HepG2 (cell line): Measurements from ENCODE around the gene GDF15. TPM values are rescaled to one million over a fixed set of nuclear protein-coding genes. Genes with fewer than 3 reads are reported as not detected.

ENCODE experiments used
- GMEB2 ChIP-seq: IDR thresholded peaks from 2 replicates; pipeline ENCODE4 v1.6.1; 2016; ENCODE audit warnings: missing biosample characterization, missing genetic modification reagents, low read depth
- HCFC1 ChIP-seq: fragments of 150-350 bp; IDR thresholded peaks from 2 replicates; pipeline ENCODE4 v1.6.1; 2014; ENCODE audit warnings: low read depth, low read length
- LBX2 ChIP-seq: sonication (generic); formaldehyde crosslinking; IDR thresholded peaks from 2 replicates; pipeline ENCODE4 v1.5.0; 2020; ENCODE audit warnings: missing genetic modification reagents, mild to moderate bottlenecking, borderline replicate concordance
- RCOR2 ChIP-seq: IDR thresholded peaks from 2 replicates; pipeline ENCODE4 v1.6.1; 2016; ENCODE audit warnings: missing biosample characterization, missing genetic modification reagents
- ZBTB40 ChIP-seq, 2 experiments: fragments of 450-650 bp in 1 of 2; sonication (generic) in 1 of 2; formaldehyde crosslinking in 1 of 2; IDR thresholded peaks; 2 replicates each; pipeline versions ENCODE4 v1.6.1 to v1.8.0; 2016 to 2022; ENCODE audit warnings: antibody characterized with exemption in 1 of 2, mild to moderate bottlenecking in 1 of 2, missing genetic modification reagents in 1 of 2
- ZNF33A ChIP-seq: sonication (generic); formaldehyde crosslinking; IDR thresholded peaks from 2 replicates; pipeline ENCODE4 v1.5.1; 2020; ENCODE audit warnings: missing genetic modification reagents, mild to moderate bottlenecking, moderate library complexity, borderline replicate concordance
- ZNF879 ChIP-seq: sonication (generic); formaldehyde crosslinking; IDR thresholded peaks from 2 replicates; pipeline ENCODE4 v1.8.1; 2023; ENCODE audit warnings: missing genetic modification reagents
- polyA plus RNA-seq, 8 experiments: library from polyadenylated mRNA; depleted of rRNA in 3 of 8; stranded (reverse) in 7 of 8; unstranded in 1 of 8; fragments of >200 nt; fragmentation: Illumina TruSeq in 4 of 8; extraction: Trizol in 4 of 8; gene quantifications; 2 replicates each; pipeline versions ENCODE4 v1.2.1 to v1.2.3, GENCODE V29; 2011 to 2016; ENCODE audit warnings: low read depth in 4 of 8, missing spikeins in 1 of 8, mixed read lengths in 1 of 8; ENCODE audit not compliant: insufficient read depth in 1 of 8
- total RNA-seq, 5 experiments: library from RNA; depleted of rRNA; stranded (reverse); fragments of >200 nt; fragmentation: Illumina TruSeq; extraction: Trizol; gene quantifications; 2 replicates each; pipeline ENCODE4 v1.2.3, GENCODE V29; 2016; ENCODE audit warnings: low read depth in 1 of 5
- TF ChIP-seq, protein P1 (sequence below): sonication (generic); formaldehyde crosslinking; IDR thresholded peaks from 2 replicates; pipeline ENCODE4 v1.4.0; 2020; ENCODE audit warnings: mild to moderate bottlenecking, missing genetic modification reagents

GDF15 gene
- total and polyA plus RNA-seq, 2 of the 13 experiments (the other 11 are each of a cell fraction or from before 2014, with no cell fraction given) = 146 to 422 TPM

DNA sequence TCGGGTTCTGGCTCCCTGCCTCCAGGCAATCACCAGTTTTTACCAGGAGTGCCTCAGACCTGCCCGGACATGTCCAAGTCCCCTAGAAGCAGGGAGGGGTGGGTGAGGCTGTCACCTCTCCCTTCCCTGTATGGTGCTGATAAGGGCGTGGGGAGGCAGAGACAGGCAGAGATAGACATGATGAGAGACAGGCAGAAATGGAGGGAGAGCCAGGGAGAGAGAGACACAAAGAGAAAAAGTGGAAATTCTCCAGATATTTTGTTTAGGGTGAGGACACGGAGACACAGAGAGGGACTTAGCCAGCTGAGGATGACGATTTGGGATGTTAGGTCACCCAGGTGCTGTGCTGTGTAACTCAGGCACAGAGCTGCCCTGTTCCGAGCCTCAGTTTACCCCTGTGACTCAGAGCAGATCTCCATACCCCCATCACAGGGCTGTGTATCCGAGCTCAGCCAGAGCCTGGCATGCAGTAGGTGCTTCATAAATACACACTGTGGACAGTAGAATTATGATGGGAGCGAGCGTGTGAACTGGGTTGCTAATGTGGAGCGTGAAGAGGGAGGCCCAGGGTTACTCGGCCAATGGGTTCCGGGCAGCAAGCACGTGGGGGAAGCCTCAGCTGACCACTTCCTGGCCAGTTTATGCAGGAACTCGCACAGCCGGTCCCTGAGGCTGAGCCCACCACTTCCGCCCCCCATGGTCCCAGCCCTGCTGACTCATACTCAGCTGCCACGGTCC lies 11.9 kb upstream of the GDF15 start (continued):
- TF ChIP-seq ZBTB40 (IDR thresholded peaks at IDR 0.05) = no peak
- no peak for TF ChIP-seq ZBTB40 (CRISPR knock-in tag; IDR thresholded peaks at IDR 0.05)
- TF ChIP-seq ZNF33A (CRISPR knock-in tag) = 0 out of 2 replicates have a peak, but pooled peaks have one; percentile 58
- TF ChIP-seq, protein P1, sequence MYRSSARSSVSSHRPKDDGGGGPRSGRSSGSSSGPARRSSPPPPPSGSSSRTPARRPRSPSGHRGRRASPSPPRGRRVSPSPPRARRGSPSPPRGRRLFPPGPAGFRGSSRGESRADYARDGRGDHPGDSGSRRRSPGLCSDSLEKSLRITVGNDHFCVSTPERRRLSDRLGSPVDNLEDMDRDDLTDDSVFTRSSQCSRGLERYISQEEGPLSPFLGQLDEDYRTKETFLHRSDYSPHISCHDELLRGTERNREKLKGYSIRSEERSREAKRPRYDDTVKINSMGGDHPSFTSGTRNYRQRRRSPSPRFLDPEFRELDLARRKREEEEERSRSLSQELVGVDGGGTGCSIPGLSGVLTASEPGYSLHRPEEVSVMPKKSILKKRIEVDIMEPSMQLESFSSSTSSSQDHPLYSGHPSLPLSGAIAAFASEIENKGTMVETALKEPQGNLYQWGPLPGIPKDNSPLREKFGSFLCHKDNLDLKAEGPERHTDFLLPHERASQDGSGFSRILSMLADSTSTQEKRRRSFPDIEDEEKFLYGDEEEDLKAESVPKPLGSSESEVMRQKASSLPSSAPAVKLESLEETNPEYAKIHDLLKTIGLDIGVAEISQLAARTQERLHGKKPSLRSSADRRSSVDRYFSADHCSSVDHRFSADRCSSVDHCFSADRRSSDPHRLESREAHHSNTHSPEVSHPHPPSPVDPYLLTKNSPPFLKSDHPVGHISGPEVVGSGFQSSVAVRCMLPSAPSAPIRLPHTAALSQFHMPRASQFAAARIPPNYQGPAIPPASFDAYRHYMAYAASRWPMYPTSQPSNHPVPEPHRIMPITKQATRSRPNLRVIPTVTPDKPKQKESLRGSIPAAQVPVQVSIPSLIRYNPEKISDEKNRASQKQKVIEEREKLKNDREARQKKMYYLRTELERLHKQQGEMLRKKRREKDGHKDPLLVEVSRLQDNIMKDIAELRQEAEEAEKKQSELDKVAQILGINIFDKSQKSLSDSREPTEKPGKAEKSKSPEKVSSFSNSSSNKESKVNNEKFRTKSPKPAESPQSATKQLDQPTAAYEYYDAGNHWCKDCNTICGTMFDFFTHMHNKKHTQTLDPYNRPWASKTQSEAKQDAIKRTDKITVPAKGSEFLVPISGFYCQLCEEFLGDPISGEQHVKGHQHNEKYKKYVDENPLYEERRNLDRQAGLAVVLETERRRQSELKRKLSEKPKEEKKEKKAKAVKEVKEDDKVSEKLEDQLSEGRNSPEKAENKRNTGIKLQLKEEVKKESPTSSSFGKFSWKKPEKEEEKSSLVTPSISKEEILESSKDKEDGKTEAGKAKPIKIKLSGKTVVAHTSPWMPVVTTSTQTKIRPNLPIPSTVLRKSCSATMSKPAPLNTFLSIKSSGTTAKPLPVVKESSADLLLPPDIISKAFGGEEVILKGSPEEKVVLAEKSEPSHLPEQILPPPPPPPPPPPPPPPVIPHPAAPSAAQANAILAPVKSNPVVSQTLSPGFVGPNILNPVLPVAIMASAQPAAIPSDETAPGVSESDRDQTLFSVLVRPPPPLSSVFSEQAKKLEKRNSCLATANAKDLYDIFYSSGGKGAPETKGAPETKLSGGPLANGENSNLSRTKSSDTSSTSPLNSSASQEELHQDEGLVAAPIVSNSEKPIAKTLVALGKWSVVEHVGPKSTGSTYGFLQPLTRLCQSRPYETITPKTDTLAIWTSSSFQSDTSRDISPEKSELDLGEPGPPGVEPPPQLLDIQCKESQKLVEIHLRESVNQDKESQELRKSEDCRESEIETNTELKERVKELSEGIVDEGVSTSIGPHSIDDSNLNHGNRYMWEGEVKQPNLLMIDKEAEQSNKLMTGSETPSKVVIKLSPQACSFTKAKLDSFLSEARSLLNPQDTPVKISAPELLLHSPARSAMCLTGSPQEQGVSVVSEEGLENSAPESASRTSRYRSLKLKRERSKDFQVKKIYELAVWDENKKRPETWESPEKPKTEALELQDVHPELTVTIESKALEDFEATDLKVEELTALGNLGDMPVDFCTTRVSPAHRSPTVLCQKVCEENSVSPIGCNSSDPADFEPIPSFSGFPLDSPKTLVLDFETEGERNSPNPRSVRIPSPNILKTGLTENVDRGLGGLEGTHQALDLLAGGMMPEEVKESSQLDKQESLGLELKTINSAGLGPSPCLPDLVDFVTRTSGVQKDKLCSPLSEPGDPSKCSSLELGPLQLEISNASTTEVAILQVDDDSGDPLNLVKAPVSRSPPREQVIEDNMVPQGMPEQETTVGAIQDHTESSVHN (CRISPR knock-in tag) = no peak
- TF ChIP-seq RCOR2 (CRISPR knock-in tag) = peak; percentile 42; the same call in 1 of the 2 replicates
- TF ChIP-seq GMEB2 (CRISPR knock-in tag) = no peak
- peak; percentile 26; the same call in 1 of the 2 replicates for TF ChIP-seq HCFC1
- TF ChIP-seq ZNF879 (CRISPR knock-in tag) = no peak
- TF ChIP-seq LBX2 (CRISPR knock-in tag) = peak; percentile 65; the same call in 1 of the 2 replicates
